GM19099 (cell line): ENCODE data around the gene MOB3B.

Experiments used
- POLR2A ChIP-seq: IDR thresholded peaks from 3 replicates; pipeline ENCODE4 v1.6.1; 2011; ENCODE audit warnings: low read depth; ENCODE audit not compliant: insufficient read length; ENCODE audit errors: extremely low read depth

The MOB3B gene

GRCh38 chr9:27431543-27432147 is 98.0 kb downstream of the MOB3B start:
- TF ChIP-seq POLR2A, result no peak

GRCh38 chr9:27430750-27431535 is 98.7 kb downstream of the MOB3B start:
- TF ChIP-seq POLR2A, result no peak

- TF ChIP-seq POLR2A, result no peak
Measured at GRCh38 chr9:27429917-27430316, 99.7 kb downstream of the MOB3B start.

DNA sequence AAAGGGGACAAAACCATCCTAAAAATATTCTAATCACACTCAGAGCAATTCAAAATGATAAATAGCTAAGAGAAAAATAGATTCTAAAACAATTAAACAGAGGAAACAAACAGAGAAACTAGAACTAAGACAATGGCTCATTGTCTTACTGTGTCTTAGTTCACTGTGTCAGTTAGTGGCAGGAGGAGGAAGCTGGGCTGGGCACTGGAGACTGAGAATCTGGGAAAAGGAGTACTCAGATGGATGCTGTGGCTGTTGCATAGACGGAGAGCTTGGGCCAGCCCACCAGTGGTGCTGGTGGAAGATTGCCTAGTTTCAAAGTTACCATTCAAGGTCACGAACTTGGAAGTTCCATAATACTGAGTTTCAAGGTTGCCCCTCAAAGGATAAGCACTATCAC is 100.2 kb downstream of the MOB3B start:
- TF ChIP-seq POLR2A, result no peak

DNA sequence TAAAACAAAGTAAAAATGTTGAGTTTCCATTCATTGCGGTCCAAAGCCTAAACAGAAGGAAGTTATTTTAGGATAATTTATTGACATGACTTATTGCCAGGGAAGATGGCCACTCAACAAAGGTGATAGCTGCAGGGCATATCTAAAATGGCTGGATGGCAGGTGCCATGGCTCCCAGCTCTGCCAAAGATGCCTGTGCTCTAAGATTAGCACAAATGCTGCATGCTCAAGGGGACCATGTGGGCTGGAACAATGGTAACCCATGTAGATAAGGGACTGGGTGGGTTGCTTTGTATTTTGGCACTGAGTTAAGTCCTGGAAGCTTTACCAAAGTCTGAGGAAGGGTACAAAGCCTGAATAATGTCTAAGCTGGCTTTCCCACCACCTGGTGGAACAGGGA is 101.1 kb downstream of the MOB3B start:
- TF ChIP-seq POLR2A, result no peak

- no peak for TF ChIP-seq POLR2A
Measured at GRCh38 chr9:27427272-27427643, 102.4 kb downstream of the MOB3B start.

- TF ChIP-seq POLR2A, result no peak
Measured at GRCh38 chr9:27426511-27427271, 102.9 kb downstream of the MOB3B start.

DNA sequence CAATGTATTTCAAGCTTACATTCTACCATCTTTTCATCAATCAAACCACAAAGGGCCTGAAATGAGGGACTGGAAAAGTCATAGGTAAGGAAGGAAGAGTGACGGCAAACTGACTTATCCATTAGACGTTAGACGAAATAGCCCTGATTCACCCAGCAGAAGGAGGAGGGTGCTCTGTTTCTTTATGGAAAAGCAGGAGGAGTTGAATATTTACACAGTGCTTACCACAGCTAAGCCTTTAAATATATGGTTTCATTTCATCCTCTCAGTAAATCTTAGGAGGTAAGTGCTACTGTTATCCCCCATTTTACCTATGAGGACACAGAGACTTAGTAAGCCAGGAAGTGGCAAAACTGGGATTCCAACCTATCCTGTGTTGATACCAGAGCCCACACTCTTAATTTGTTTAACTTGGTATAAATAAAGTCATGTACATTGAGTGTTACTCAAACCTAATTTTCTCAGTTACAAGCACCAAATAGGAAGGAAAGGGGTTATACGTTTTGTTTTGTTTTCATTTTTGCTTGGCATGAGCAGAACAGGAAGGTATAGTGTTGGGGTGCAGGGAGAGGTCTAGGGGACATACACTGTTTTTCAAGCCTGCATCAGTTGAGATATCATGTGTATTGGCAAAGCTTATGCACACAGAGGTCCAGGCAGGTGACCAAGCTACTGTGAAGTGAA is 103.6 kb downstream of the MOB3B start:
- no peak for TF ChIP-seq POLR2A

GRCh38 chr9:27423915-27424710 is 105.5 kb downstream of the MOB3B start:
- TF ChIP-seq POLR2A, result no peak

DNA sequence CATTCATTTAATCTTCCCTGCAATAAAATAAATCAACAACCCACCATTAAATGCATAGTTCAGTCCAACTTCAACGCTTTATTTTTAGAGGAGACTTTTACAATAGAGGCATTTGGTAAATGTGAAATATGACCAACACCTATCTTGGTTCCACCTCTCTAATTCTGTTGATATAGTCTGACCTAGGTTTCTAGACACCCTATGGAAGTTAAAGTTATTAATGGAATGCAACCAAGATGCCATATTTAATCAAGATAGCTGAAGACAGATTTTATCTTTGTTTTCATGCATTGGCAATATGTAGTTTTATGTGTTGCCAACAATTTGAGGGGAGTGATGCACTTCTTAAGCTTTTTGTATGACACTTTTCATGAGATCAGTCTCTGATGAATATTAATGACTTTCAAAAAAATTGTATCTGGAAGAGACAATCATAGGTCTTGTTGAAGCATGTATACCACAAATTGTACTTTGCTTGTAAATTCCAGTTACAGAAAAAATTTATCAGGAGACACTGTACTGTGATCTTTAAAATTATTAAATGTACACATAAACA is 107.3 kb downstream of the MOB3B start:
- no peak for TF ChIP-seq POLR2A

DNA sequence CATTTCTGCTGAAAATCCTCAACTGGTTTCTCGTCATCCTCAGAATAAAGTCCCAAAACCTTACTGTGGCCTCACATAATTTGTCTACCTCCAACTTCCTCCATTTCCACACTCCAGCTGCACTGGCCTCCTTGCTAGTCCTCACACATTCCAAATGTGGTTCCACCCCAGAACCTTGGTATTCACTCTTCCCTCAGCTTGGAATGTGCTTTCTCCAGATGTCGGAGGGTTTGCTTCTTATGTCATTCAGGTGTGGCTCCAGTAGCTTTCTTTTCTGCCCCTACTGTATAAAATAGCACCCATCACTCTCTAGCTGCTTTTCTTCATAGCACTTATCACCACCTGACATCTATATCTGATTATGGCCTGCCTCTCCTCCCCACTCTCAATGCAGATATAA is 108.0 kb downstream of the MOB3B start:
- TF ChIP-seq POLR2A, result no peak

- TF ChIP-seq POLR2A, result no peak
Measured at GRCh38 chr9:27414220-27414761, 115.3 kb downstream of the MOB3B start.

DNA sequence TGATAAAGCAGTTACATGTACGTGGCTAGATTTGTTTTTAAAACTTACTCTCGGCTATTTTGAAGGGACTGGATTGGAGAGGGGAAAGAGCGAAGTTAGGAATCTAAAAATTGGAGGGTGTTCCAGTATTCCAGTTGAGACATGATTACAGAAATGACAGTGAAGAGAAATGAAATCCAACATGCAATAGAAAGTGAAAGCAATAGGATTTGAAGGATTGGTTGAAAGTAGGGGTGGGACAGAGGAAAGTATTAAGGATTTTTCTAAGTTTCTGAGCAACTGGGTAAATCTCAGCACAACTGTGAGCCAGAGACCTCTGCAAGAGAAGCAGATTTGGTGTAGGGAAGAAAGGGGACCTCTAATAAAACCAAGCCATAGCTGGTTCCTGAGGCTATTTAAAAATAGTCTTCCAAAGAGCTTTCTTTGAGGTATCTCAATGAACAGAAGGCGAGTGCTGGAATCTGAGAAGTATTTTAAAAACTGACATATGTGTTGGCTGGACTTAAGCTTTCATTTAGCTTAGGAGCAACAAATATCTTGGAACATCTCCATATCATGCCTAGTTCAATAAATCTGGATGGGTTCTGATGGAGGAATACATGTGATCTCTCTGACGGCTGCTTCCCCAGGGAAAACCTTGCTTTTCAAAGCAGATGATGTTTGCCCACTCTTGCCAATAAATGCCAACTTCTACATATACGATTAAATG is 115.9 kb downstream of the MOB3B start:
- no peak for TF ChIP-seq POLR2A
